KOPT-K1 (cell line): Measurements from ENCODE around the gene NAIF1.

Experiments used
- H3K27ac ChIP-seq: fragments of 200-600 bp; sonication (generic); 2 replicates; pipeline ENCODE4 v1.5.1; 2016; ENCODE audit warnings: antibody characterized with exemption, mild to moderate bottlenecking, low read depth, low read length; ENCODE audit not compliant: poor library complexity, severe bottlenecking
- H3K36me3 ChIP-seq: fragments of 200-600 bp; sonication (generic); 2 replicates; pipeline ENCODE4 v1.5.1; 2017; ENCODE audit warnings: antibody characterized with exemption, mild to moderate bottlenecking, low read length, moderate library complexity; ENCODE audit not compliant: insufficient read depth
- H3K9me3 ChIP-seq: fragments of 200-600 bp; sonication (generic); 2 replicates; pipeline ENCODE4 v1.5.1; 2017; ENCODE audit warnings: antibody characterized with exemption, low read length, mild to moderate bottlenecking; ENCODE audit not compliant: insufficient read depth, poor library complexity, severe bottlenecking

The NAIF1 gene

GRCh38 chr9:128062279-128062678 is 4.8 kb downstream of the NAIF1 start:
- peaks cover 21% of the 10 kb centered on the region; the same call in 1 of the 2 replicates for H3K36me3 ChIP-seq
- H3K27ac ChIP-seq, result no peak overlapping the region
- H3K9me3 ChIP-seq, result no peaks in the 10 kb centered on the region

DNA sequence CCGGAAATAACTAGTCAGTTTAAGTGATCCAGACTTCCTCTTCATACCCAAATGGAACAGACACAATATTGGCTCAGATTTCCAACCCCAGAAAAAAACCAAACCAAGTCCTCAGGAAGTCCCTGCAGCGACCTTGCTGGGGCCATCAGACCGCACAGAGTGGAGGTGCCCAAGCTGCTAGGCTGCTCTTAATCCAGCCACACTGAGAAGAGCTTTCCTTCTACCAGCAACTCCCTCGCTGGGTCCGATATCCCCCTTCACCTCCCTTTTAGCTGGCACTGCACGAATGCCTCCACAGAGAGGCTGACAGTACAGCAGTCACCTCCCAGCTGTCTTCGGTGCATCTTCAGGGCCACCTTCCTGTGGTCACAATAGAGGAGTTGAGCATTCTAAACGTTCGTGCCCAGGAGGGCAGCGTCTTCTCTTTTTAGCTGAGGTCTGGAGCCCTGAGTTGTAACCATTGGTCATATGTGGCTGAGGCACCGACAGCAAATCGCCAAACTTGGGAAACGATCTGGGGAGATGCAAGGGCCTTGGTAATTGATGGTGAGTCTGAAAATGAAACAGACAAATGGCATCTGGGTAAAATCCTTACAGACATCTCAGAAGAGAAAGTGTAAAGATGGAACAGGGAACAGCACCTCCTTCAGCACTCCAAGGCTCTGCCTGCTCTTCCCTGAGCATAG is 5.7 kb downstream of the NAIF1 start:
- H3K9me3 ChIP-seq, result no peaks in the 10 kb centered on the region
- H3K36me3 ChIP-seq, result peaks cover 21% of the 10 kb centered on the region; the same call in 1 of the 2 replicates
- H3K27ac ChIP-seq, result no peak overlapping the region

GRCh38 chr9:128059365-128059983 is 7.6 kb downstream of the NAIF1 start:
- Histone ChIP-seq H3K27ac (no peak overlapping the region), H3K9me3 (no peaks in the 10 kb centered on the region), H3K36me3 (peaks cover 21% of the 10 kb centered on the region; the same call in 1 of the 2 replicates)

DNA sequence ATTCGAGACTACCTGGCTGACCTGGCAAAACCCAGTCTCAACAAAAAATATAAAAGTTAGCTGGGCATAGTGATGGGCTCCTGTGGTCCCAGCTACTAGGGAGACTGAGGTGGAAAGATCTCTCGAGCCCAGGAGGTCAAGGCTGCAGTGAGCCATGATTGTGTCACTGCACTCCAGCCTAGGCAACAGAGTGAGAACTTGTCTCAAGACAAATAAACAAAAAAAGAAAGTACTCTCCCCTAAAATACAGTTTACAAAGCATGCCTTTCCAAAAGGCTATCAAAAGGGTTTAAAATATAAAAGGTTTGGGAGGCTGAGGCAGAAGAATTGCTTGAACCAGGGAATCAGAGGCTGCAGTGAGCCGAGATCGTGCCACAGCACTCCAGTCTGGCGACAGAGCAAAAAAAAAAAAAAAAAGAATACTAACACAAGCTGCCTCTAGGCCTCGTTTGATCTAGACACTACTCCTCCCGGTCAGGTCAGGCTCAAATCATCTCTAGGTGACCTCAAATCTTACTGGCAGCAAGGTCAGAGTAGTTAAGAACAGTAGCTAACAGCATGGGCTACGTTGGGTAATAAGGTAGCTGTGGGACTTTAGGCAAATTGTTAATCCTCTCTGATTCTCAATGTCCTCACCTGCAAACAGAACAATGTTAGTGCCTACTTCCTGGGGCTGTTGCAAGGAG is 9.3 kb downstream of the NAIF1 start:
- Histone ChIP-seq H3K36me3 (peaks cover 13% of the 10 kb centered on the region; the same call in 1 of the 2 replicates), H3K27ac (no peak overlapping the region), H3K9me3 (no peaks in the 10 kb centered on the region)

DNA sequence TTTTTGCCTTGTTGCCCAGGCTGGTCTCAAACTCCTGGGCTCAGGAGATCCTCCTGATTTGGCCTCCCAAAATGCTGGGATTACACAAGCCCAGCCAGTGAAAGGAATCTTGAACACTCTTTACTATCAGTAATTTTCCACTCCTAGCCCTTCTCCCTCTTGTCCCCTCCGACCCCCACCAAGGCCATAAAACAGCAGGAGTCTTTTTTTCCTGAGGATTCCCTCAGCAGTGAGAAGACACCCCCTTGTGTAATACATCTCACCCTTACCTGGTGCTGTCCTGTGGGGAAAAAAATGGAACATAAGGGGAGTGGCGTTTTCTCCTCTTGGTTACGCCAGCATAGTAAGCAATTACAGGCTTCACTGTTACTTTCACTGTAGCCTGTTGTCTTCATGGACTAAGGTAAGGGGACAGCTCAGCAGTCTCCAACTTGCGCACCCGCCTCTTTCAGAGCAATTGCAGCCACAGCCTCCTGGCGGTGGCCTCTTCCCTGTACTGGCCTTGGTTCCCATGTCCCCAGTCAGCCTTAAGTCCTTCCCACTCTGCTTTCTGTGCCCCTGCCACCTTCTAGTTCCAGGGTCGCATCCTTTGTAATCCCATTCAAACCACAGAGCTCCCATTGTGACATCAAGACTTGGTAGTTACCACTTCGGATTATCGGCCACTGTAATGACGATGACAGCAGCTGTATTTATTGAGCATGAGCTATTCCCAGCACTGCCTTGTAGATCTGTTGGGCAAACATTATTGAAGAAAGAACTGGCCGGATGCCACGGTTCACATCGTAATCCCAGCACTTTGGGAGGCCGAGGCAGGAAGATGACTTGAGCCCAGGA is 10.0 kb downstream of the NAIF1 start:
- H3K36me3 ChIP-seq, result peaks cover 5% of the 10 kb centered on the region; the same call in 1 of the 2 replicates
- no peaks in the 10 kb centered on the region for H3K9me3 ChIP-seq
- no peak overlapping the region for H3K27ac ChIP-seq

DNA sequence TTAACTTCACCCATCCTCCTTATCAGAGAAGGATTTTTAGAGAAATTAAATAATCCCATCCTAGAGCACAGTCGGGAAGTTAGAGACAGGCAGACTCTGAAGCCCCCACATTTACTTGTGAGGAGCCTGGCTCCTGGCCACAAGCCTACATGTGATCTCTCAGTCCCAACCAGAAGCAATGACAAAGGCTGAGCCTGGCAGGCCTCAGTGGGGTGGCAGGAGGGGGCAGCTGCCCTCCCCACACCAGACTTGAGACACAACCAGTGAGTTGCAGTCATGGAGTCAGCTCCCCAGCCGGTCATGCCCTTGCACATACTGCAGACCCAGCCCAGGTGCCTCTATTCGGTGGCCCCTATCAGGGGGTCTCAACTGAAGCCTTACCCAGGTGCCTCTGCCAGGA is 11.0 kb downstream of the NAIF1 start:
- no peak overlapping the region for H3K27ac ChIP-seq
- peaks cover 1% of the 10 kb centered on the region; the same call in 1 of the 2 replicates for H3K36me3 ChIP-seq
- no peaks in the 10 kb centered on the region for H3K9me3 ChIP-seq

- Histone ChIP-seq H3K36me3 (no peaks in the 10 kb centered on the region), H3K9me3 (no peaks in the 10 kb centered on the region), H3K27ac (no peak overlapping the region)
Measured at GRCh38 chr9:128055344-128056040, 11.6 kb downstream of the NAIF1 start.

DNA sequence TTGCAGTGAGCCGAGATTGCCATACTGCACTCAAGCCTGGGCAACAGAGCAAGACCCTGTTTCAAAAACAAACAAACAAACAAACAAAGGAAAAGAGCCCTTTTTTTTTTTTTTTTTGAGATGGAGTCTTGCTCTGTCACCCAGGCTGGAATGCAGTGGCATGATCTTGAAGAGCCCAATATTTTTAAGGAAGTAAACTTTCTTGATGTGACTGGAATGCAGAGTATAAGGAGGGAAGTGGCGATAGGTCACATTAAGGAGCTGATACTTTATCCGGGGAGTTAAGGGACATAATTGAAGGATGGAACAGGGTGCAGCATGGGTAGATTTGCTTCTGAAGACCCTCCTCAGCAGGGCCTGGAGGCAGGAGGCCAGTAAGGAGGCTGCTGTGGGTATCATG is 13.0 kb downstream of the NAIF1 start:
- no peak overlapping the region for H3K27ac ChIP-seq
- H3K36me3 ChIP-seq, result no peaks in the 10 kb centered on the region
- no peaks in the 10 kb centered on the region for H3K9me3 ChIP-seq

GRCh38 chr9:128053560-128053959 is 13.6 kb downstream of the NAIF1 start:
- Histone ChIP-seq H3K36me3 (no peaks in the 10 kb centered on the region), H3K9me3 (no peaks in the 10 kb centered on the region), H3K27ac (no peak overlapping the region)

DNA sequence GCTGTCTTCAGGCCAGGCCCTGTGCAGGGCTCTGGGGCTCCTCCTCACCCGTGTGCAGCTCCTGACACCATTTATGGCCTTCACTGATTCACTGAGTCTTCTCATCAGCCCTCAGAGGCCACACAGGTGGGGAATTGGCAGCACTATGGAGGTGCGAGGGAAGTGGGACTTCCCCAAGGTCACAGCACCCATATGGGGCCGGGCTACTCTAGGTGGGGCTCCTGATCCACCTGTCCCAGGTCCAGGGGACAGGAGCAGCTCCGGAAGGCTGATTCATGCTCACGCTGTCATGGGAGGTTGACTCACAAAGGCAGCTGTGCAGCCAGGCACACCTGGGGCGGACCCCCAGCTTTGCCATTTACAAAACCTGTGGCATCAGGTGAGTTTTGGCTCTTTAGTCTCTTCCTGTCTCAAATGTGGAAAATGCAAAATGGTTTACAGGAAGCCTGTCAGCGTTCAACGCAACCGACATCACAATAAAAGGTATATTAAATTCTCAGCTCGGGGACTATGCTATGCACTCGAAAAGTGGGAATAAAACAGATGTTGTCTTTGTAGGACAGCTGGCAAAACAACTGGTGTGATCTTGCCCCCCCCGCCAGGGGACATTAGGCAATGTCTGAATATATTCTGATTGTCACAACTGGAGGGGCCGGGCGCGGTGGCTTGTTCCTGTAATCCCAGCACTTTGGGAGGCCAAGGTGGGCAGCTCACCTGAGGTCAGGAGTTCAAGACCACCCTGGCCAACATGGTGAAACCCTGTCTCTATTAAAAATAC is 15.0 kb downstream of the NAIF1 start:
- no peaks in the 10 kb centered on the region for H3K36me3 ChIP-seq
- no peaks in the 10 kb centered on the region for H3K9me3 ChIP-seq
- H3K27ac ChIP-seq, result no peak overlapping the region

DNA sequence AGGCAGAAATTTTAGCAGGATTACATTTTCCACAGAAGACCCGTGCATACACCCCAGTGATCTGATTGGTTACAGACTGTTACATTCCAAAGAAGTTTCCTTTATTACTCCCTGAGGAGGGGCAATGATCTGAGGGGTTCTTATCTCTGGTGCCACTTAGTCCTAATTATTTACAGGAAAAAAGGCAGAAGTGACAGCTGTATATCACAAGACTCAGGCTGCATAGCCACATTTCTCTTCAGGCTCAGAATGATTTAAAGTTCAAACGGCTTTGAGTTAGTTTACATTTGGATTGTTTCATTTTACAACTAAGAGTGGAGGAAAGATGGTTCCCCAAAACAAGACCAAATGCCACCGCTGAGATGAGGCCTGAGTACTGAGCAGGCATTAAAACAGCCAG is 17.3 kb downstream of the NAIF1 start:
- Histone ChIP-seq H3K9me3 (no peaks in the 10 kb centered on the region), H3K27ac (no peak overlapping the region), H3K36me3 (no peaks in the 10 kb centered on the region)

DNA sequence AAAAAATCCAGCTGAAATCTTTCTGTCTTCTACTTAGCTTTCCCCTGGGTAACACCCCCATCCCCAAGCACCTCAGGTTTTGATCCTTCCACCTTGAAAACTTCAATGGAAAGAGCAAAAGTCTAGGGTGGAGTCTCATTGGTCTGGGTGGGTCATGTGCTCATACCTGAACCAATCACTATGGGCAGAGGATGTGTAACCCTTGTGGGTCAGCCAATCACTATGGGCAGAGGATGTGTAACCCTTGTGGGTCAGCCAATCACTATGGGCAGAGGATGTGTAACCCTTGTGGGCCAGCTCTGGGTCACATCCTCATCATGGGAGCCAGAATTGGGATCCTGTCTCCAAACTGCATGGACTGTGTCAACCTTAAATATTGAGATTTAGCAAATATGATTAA is 18.5 kb downstream of the NAIF1 start:
- Histone ChIP-seq H3K9me3 (no peaks in the 10 kb centered on the region), H3K36me3 (no peaks in the 10 kb centered on the region), H3K27ac (no peak overlapping the region)

GRCh38 chr9:128047231-128047630 is 19.9 kb downstream of the NAIF1 start:
- Histone ChIP-seq H3K9me3 (no peaks in the 10 kb centered on the region), H3K36me3 (no peaks in the 10 kb centered on the region), H3K27ac (no peak overlapping the region)

DNA sequence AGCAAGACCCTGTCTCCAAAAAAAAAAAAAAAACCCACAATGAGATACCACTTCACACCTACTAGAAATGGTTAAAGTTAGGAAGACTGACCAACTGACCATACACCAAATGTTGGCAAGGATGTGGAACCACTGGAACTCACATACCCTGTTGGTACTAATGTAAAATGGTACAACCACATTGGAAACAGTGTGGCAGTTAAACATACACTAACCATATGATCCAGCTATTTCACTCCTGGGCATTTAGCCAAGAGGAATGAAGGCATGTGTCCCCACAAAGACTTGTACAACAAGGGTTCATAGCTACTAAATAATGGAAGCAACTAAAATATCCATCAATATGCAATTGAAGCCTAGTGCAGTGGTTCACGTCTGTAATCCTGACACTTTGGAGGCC is 21.3 kb downstream of the NAIF1 start:
- Histone ChIP-seq H3K27ac (no peak overlapping the region), H3K36me3 (no peaks in the 10 kb centered on the region), H3K9me3 (no peaks in the 10 kb centered on the region)
